ENCODE measurements around the gene ANKMY2. TPM values are rescaled to one million over a fixed set of nuclear protein-coding genes. Genes with fewer than 3 reads are reported as not detected.

The ANKMY2 gene
- total RNA-seq, 4 donors from 2014 or later = 5.2 to 16.2 (median 9.4) TPM

DNA sequence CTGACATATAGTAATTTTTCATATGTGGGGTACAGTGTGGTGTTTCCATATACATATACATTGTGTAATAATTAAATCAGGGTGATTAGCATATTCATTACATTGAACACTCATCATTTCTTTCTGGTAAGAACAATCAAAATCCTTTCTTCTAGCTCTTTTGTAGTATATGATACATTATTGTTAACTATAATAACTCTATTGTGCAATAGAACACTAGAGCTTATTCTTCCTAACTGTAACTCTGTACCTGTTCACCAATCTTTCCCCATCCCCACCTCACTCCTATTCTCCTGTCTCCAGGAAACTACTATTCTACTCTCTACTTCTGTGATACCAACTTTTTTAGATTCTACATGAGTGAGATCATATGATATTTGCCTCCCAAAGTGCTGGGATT is 9.8 kb upstream of the ANKMY2 start:
- no peak for DNase-seq (ENCODE audit: low spot score in 2 of 2)
- H3K4me1 ChIP-seq = peaks cover 36% of the 10 kb centered on the region
- H3K27me3 ChIP-seq = no peaks in the 10 kb centered on the region
- no peaks in the 10 kb centered on the region for H3K36me3 ChIP-seq
- H3K27ac ChIP-seq = no peak overlapping the region
- TF ChIP-seq EP300 (IDR thresholded peaks at IDR 0.05) (no peak), POLR2AphosphoS5 (IDR thresholded peaks at IDR 0.05) (no peak), POLR2A (IDR thresholded peaks at IDR 0.05) (no peak)
- TF ChIP-seq, protein P1, sequence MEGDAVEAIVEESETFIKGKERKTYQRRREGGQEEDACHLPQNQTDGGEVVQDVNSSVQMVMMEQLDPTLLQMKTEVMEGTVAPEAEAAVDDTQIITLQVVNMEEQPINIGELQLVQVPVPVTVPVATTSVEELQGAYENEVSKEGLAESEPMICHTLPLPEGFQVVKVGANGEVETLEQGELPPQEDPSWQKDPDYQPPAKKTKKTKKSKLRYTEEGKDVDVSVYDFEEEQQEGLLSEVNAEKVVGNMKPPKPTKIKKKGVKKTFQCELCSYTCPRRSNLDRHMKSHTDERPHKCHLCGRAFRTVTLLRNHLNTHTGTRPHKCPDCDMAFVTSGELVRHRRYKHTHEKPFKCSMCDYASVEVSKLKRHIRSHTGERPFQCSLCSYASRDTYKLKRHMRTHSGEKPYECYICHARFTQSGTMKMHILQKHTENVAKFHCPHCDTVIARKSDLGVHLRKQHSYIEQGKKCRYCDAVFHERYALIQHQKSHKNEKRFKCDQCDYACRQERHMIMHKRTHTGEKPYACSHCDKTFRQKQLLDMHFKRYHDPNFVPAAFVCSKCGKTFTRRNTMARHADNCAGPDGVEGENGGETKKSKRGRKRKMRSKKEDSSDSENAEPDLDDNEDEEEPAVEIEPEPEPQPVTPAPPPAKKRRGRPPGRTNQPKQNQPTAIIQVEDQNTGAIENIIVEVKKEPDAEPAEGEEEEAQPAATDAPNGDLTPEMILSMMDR (IDR thresholded peaks at IDR 0.05) = no peak
- no peak overlapping the region for H3K4me3 ChIP-seq
- no peaks in the 10 kb centered on the region for H3K9me3 ChIP-seq

DNA sequence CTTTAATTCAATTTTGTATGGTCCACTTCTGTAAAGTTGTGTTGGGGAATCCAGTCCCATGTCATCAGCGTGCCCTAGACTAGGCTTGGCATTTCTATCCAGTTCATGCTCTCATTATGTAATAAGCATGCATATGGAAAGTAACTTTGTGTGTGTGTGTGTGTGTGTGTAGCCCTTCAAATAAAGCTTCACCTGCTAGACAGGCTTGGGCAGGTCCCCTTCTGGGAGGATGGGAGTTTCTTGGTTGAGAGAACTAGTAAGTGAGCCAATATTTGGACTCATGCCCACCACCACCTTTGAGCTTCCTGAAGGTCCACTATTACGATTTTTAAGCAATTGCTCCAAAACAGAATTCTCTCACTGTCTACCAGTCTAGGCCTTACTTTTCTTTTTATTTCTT is 7.3 kb upstream of the ANKMY2 start:
- Histone ChIP-seq H3K4me3 (no peak overlapping the region), H3K36me3 (no peaks in the 10 kb centered on the region), H3K9me3 (no peaks in the 10 kb centered on the region), H3K27me3 (no peaks in the 10 kb centered on the region), H3K27ac (peak overlapping the region; percentile 62), H3K4me1 (peaks cover 54% of the 10 kb centered on the region)
- TF ChIP-seq, protein P1 (IDR thresholded peaks at IDR 0.05) = no peak
- TF ChIP-seq EP300 (IDR thresholded peaks at IDR 0.05) = no peak
- no peak for TF ChIP-seq POLR2AphosphoS5 (IDR thresholded peaks at IDR 0.05)
- no peak for TF ChIP-seq POLR2A (IDR thresholded peaks at IDR 0.05)
- DNase-seq (ENCODE audit: low spot score in 2 of 2) = no peak
- WGBS = 47% methylated on average over 2 of the region's 2 CpGs

DNA sequence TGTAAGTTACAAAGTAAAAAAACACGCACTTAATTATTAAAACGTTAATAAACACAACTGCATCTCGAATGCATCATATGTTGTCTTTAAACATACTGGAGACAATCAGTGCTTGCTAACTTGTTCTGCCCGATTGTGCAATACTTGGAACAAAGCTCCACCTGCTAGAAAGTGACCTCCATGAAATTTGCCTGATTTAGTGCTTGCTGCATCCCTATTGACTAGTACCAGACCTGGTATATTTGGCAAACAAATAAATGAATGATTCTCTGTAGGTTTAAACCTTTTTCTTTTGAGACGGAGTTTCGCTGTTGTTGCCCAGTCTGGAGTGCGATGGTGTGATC is 6.7 kb upstream of the ANKMY2 start:
- WGBS = 78% methylated on average over 7 of the region's 7 CpGs
- Histone ChIP-seq H3K9me3 (no peaks in the 10 kb centered on the region), H3K36me3 (no peaks in the 10 kb centered on the region), H3K27me3 (no peaks in the 10 kb centered on the region), H3K4me3 (no peak overlapping the region), H3K4me1 (peaks cover 55% of the 10 kb centered on the region), H3K27ac (no peak overlapping the region)
- TF ChIP-seq POLR2A (IDR thresholded peaks at IDR 0.05) (no peak), EP300 (IDR thresholded peaks at IDR 0.05) (no peak), POLR2AphosphoS5 (IDR thresholded peaks at IDR 0.05) (no peak)
- TF ChIP-seq, protein P1 (IDR thresholded peaks at IDR 0.05) = no peak
- DNase-seq (ENCODE audit: low spot score in 2 of 2) = no peak

DNA sequence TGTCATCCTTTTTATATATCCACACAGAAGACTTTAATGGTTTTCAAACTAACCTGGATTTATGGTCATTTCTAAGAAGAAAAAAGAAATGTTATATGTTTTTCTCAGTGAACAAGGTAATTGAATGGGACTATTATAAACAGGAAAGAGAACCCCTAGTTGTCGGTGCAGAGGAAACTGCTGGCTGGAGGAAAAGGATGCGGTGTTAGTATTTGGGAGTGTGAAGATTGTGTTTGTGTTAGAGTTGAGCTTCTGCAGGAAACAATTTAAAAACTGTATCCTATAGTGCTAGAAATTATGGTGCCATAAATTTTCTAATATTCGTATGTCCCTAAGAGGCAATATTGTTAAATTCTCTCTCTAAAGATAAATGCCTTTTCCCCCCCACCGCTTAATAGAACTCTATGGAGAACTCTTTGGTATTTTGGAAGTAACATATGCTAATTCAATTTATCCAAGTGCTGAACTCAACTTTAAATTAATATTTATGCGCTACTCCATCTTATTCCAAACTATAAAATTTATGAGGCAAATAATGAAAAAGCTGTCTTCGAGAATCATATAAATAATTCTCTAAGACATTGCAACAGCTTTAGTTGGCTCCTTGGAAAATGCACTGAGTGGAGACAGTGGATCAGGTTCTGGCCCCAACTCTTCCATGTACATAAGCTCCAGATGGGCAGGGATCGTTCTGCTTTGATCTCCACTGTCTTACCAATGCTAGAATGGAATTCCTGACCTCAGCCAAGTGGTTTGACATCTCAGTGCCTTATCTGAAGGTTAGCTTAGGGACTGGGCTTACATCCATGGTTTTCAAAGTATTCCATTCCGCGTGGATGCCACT is 6.1 kb upstream of the ANKMY2 start:
- no peaks in the 10 kb centered on the region for H3K36me3 ChIP-seq
- no peak overlapping the region for H3K27ac ChIP-seq
- H3K27me3 ChIP-seq = no peaks in the 10 kb centered on the region
- H3K9me3 ChIP-seq = no peaks in the 10 kb centered on the region
- DNase-seq (ENCODE audit: low spot score in 2 of 2) = no peak
- H3K4me3 ChIP-seq = no peak overlapping the region
- 74% methylated on average over 9 of the region's 9 CpGs for WGBS
- H3K4me1 ChIP-seq = peaks cover 59% of the 10 kb centered on the region
- TF ChIP-seq EP300 (IDR thresholded peaks at IDR 0.05) = no peak
- TF ChIP-seq POLR2A (IDR thresholded peaks at IDR 0.05) = no peak
- TF ChIP-seq, protein P1 (IDR thresholded peaks at IDR 0.05) = no peak
- TF ChIP-seq POLR2AphosphoS5 (IDR thresholded peaks at IDR 0.05) = no peak

DNA sequence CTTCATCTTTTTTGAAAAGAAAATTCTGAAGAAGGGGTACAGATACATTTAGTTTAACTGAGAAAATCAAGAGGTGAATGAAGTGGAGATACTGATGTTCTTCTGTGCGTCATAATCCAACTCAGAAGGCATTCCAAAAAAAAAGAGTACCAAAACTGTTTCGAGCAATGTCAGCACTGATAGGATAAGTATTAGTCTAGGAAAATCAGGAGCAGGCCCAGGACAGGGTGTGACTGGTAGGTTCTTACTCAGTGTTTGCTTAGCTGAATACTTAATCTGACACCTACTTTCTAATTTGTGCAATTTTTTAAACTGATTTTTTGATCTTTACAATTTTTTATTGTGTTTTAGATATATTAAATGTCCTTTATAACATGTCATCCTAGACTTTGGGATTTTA is 4.7 kb upstream of the ANKMY2 start:
- no peak overlapping the region for H3K4me3 ChIP-seq
- no peaks in the 10 kb centered on the region for H3K27me3 ChIP-seq
- no peak for DNase-seq (ENCODE audit: low spot score in 2 of 2)
- no peaks in the 10 kb centered on the region for H3K36me3 ChIP-seq
- H3K4me1 ChIP-seq = peaks cover 59% of the 10 kb centered on the region
- TF ChIP-seq EP300 (IDR thresholded peaks at IDR 0.05) = no peak
- TF ChIP-seq, protein P1 (IDR thresholded peaks at IDR 0.05) = no peak
- no peak for TF ChIP-seq POLR2AphosphoS5 (IDR thresholded peaks at IDR 0.05)
- TF ChIP-seq POLR2A (IDR thresholded peaks at IDR 0.05) = no peak
- H3K9me3 ChIP-seq = no peaks in the 10 kb centered on the region
- 74% methylated on average over 2 of the region's 2 CpGs for WGBS
- no peak overlapping the region for H3K27ac ChIP-seq

Data from suprapubic skin (tissue), 4 donors.